ENCODE measurements around the gene KDM4C.
A peak's percentile ranks its signal among the peaks of the same experiment; 100 is the strongest.

Gene KDM4C

GRCh38 chr9:6870149-6870548 lies 112.4 kb downstream of the KDM4C start:
- no peak for TF ChIP-seq CTCF (conservative IDR thresholded peaks at IDR 0.05; ENCODE audit: control insufficient read depth, insufficient read depth, low read depth, low read length)
- H3K4me3 ChIP-seq (ENCODE audit: control insufficient read depth, low read depth, low read length): no peak overlapping the region
- no peak for DNase-seq (ENCODE audit: low read depth)

- no peak for TF ChIP-seq CTCF (conservative IDR thresholded peaks at IDR 0.05; ENCODE audit: control insufficient read depth, insufficient read depth, low read depth, low read length)
- no peak overlapping the region for H3K4me3 ChIP-seq (ENCODE audit: control insufficient read depth, low read depth, low read length)
- DNase-seq (ENCODE audit: low read depth): no peak
These were observed 113.1 kb downstream of the KDM4C start for GRCh38 chr9:6870650-6871477.

GRCh38 chr9:6873857-6874256 lies 116.1 kb downstream of the KDM4C start:
- DNase-seq (ENCODE audit: low read depth): peak; percentile 47
- H3K4me3 ChIP-seq (ENCODE audit: control insufficient read depth, low read depth, low read length): no peak overlapping the region
- TF ChIP-seq CTCF (conservative IDR thresholded peaks at IDR 0.05; ENCODE audit: control insufficient read depth, insufficient read depth, low read depth, low read length): no peak

- DNase-seq (ENCODE audit: low read depth): peak; percentile 28
- TF ChIP-seq CTCF (conservative IDR thresholded peaks at IDR 0.05; ENCODE audit: control insufficient read depth, insufficient read depth, low read depth, low read length): no peak
- H3K4me3 ChIP-seq (ENCODE audit: control insufficient read depth, low read depth, low read length): no peak overlapping the region
These were observed 118.6 kb downstream of the KDM4C start for GRCh38 chr9:6876195-6876894.

- peak; percentile 47 for DNase-seq (ENCODE audit: low read depth)
- no peak for TF ChIP-seq CTCF (conservative IDR thresholded peaks at IDR 0.05; ENCODE audit: control insufficient read depth, insufficient read depth, low read depth, low read length)
These were observed 119.9 kb downstream of the KDM4C start for GRCh38 chr9:6877671-6878161.

GRCh38 chr9:6880626-6881025 lies 122.9 kb downstream of the KDM4C start:
- DNase-seq (ENCODE audit: low read depth): no peak
- no peak for TF ChIP-seq CTCF (conservative IDR thresholded peaks at IDR 0.05; ENCODE audit: control insufficient read depth, insufficient read depth, low read depth, low read length)
- H3K4me3 ChIP-seq (ENCODE audit: control insufficient read depth, low read depth, low read length): no peak overlapping the region

More at GRCh38 chr9:6877671-6878161, 119.9 kb downstream of the KDM4C start:
- H3K4me3 ChIP-seq (ENCODE audit: control insufficient read depth, low read depth, low read length): no peak overlapping the region

Data from fibroblast of mammary gland (primary cell).